Stimulated activated CD8-positive, alpha-beta memory T cell treated with anti-CD3 and anti-CD28 coated beads, Interleukin-4, amount 100 ng/mL, for 1 hour (primary cell): ENCODE data around the gene CACNB3.
"Not testable (repeated sequence)": the region's sequence is repeated elsewhere in the genome, so short reads cannot be mapped to it uniquely, and the experiment has no call there.

Experiments
- DNase-seq, 2 donors: peaks; one replicate each; pipeline ENCODE4 v3.0.0-alpha.2; 2020; ENCODE audit warnings: low read depth in 2 of 2, low spot score in 1 of 2

The CACNB3 gene

DNA sequence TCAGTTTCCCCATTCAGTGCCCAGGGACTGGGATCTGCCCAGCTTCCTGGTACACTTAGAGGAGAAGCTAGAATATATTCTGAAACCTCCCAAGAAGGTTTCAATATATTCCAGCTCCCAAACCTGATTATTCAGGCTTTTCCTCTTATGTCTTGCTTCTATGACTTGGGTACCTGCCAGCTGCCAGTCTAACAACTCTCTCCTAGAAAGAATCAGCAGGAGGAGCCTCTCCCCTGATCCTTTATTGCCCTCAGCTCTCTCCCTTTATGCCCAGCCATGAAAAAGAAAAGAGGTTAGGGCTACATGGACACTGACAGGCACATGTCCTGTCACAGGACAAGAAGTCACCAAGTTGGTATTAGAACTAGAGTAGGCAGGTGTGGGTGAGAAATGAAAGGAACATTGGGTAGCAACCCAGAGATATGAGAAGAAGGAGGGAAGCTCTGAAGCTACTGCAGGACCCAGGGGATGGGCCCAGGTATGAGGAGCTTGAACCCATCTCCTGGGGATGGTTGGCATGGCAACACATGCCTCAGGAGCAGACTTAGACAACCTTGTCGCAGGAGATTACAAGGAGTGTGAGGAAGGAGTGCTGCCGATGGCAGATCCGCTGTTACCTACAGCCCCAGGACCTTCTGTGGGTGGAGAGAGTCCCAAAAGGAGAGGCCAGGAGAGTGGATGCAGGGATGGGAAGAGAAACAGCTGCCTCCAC lies 2.0 kb upstream of the CACNB3 start:
- DNase-seq = no peak

DNA sequence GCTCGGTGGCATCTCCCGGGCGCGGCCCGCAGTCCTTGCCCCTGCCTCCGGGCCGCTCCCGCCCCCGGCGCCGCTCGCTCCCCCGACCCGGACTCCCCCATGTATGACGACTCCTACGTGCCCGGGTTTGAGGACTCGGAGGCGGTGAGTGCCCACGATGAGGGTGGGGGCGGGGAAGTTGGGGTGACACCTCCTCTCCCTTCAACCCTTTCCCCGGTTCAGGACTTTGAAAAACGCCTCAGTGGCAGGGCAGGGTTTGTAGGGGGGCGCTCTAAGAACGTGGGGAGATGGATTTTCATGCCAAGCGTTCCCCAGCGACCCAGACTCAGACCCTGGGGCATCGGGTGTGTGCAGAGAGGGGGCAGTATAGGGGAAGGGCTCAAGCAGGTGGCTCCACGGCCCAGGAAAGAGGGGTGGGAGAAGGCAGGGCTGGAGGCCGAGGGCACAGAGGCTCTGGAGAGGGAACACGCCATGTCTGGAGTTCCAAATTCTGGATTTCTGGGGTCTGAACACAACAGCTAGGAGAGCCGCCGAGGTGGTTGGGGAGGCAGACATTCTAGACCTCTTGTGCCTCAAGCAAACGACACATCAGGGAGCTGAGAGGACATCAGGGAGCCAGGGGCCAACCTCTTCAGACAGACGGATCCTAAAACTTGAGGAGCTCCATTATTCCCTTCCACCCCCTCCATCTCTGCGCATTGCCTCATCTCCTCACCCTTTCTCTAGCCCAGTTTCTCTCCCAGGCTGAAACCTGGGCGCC lies 715 bp downstream of the CACNB3 start:
- no peak for DNase-seq

DNA sequence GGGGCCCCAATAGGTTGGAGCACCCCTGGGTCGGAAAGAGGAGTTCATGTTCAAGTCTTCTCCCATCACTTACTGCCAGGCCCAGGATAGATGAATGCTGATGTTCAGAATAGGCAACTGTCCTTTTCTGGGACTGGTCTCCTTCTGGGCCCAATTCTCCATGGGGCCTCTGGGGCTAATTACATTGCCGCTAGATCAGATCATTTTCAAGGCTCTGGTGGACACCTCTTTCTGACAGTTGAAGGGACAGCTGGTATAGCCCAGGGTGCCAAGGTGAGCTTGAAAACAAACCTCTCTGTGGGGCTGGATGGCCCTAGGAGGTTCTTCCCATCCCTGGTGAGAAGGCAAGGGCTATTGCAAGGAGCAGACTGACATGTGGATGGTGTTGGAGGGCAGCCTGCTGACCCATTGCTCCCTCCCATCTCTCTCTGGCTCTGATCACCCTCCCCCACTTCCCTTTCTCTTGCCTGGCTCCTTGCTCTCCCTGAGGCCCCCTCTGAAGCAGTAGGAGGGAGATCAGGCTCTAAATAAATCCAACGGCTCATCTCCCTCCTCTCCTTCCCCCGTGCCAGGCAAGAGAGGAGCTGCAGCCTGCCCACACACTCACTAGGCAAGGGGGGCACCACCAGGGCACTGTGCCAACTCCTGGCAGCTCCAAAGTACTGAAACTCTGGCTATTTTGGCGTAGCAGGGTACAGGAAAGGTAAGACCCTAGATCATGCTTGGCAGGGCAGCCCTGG lies 1.9 kb downstream of the CACNB3 start:
- DNase-seq = no peak

DNA sequence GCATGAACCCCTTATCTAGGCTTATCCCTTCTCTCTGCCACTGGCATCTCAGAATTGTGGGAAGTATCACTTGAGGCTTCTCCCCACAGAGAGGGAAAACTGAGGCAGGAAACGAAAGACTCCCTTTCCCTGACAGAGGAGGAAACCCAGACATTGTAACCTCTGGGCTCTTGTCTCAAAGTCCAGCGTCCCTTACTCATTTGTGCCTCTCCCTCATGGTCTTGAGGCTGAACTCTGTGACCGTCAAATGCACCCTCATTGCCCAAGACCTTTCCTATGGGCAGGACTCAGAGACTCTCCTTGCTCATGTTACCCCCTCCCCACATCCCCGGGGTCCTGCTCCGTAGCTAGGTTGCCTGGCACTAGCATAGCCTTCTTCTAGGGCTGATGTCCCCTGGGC lies 3.8 kb downstream of the CACNB3 start:
- no peak for DNase-seq

DNA sequence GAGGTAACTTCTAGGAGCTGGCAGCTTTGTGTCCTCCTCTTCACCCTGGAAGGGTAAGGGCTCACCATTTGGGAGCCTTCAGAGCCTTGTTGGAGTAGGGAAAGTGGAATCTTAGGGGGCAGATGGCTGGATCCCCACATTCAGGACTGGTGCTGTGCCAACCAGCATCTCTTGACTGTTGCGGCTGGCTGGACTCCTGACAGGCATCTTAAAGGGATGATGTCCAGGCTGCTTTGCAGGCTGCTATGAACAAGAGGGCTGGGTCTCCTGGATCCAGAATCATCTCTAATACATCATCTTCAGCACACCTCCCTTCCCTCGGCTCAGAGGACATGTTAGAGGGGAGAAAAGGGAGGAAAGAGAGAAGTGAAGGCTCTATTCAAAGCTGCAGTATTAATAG lies 4.4 kb downstream of the CACNB3 start:
- DNase-seq = no peak

DNA sequence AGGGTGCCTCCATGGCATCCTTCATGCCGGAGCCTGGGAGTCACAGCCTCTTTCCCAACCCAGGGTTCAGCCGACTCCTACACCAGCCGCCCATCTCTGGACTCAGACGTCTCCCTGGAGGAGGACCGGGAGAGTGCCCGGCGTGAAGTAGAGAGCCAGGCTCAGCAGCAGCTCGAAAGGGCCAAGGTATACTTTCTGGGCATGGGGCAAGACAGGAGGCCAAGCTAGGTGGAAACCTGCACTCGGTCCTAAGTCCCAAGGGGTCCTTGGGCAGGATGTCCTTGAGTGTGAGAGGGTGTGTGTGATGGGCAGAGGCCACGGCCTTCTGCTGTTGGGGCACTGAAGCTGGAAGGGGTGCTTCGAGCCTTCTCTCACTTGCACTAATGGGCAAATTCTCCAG lies 5.0 kb downstream of the CACNB3 start:
- no peak for DNase-seq

DNA sequence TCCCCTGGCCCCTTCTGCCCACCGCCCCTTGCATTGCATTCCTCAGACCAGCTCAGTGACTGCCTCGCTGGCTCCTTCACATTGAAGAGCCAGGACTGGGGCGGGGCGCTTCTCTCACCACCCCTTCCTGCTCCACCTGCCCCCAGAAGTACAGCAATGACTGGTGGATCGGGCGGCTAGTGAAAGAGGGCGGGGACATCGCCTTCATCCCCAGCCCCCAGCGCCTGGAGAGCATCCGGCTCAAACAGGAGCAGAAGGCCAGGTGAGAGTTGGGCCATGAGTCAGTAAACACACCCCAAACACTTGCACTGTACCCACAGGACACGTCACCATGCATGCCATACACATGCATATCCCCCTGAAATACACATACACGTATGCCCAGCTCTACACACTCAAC lies 5.8 kb downstream of the CACNB3 start:
- no peak for DNase-seq

DNA sequence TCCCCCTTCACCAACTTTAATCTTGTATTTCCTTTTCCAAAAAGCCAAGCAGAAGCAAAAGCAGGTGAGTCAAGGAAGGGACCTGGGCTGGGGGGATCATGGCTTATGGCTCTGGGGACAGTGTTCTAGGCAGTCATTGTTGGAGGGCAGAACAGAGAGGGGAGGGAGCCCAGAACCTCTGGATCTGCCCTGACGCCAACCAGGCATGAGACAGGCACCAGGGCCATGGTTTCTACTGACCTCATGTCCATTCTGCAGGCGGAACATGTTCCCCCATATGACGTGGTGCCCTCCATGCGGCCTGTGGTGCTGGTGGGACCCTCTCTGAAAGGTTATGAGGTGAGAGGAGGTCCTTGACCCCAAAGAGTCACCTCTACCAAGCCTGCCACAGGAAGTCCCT lies 6.6 kb downstream of the CACNB3 start:
- DNase-seq = no peak

DNA sequence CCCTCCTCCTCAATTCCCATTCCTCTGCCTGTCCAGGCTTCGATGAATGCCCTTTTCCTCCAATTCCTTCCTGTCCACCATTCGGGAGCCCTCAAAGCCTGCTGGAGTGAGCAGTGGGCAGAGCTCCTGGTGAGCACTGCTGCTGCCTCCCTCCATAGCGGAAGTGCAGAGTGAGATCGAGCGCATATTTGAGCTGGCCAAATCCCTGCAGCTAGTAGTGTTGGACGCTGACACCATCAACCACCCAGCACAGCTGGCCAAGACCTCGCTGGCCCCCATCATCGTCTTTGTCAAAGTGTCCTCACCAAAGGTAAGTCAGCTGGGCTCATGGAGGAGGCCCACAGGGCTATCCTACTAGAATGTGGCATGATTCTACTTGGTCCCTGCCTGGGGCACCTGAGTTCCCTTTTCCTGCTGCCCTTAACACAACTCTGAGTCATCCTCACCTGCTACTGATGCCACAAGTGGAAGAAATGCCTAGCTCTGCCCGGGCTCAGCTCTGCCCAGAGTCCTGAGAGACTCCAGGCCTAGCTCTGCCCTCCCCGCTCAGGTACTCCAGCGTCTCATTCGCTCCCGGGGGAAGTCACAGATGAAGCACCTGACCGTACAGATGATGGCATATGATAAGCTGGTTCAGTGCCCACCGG lies 8.0 kb downstream of the CACNB3 start:
- DNase-seq = no peak

DNA sequence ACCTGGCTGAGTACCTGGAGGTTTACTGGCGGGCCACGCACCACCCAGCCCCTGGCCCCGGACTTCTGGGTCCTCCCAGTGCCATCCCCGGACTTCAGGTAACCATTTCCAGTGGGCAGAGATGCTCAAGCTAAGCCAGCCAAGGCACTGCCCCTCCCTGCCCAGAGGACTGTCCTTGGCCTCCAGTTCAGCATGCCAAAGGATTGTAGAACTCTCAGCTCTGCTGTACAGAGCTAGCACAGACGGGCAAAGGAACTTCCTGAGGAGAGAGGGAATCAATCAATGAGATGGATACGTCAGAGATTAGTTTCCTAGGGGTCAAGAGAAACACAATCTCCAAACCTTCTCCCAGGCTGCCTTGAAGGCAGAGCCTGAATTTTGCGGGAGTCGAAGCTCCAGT lies 8.7 kb downstream of the CACNB3 start:
- DNase-seq = no peak

DNA sequence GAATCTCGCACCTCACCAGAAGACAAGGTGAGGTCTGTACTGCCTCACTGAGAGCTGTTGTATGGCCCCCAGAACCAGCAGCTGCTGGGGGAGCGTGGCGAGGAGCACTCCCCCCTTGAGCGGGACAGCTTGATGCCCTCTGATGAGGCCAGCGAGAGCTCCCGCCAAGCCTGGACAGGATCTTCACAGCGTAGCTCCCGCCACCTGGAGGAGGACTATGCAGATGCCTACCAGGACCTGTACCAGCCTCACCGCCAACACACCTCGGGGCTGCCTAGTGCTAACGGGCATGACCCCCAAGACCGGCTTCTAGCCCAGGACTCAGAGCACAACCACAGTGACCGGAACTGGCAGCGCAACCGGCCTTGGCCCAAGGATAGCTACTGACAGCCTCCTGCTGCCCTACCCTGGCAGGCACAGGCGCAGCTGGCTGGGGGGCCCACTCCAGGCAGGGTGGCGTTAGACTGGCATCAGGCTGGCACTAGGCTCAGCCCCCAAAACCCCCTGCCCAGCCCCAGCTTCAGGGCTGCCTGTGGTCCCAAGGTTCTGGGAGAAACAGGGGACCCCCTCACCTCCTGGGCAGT lies 9.3 kb downstream of the CACNB3 start:
- no peak for DNase-seq

DNA sequence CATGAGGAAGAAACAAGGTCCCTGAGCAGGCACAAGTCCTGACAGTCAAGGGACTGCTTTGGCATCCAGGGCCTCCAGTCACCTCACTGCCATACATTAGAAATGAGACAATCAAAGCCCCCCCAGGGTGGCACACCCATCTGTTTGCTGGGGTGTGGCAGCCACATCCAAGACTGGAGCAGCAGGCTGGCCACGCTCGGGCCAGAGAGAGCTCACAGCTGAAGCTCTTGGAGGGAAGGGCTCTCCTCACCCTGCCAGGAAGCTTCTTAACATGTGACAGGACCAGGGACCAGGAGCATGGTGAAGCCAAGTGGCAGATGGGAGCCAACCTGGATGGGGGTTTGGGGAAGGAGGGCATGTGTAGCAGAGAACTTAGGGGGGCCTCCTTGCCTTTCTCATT lies 10.0 kb downstream of the CACNB3 start:
- no peak for DNase-seq

DNA sequence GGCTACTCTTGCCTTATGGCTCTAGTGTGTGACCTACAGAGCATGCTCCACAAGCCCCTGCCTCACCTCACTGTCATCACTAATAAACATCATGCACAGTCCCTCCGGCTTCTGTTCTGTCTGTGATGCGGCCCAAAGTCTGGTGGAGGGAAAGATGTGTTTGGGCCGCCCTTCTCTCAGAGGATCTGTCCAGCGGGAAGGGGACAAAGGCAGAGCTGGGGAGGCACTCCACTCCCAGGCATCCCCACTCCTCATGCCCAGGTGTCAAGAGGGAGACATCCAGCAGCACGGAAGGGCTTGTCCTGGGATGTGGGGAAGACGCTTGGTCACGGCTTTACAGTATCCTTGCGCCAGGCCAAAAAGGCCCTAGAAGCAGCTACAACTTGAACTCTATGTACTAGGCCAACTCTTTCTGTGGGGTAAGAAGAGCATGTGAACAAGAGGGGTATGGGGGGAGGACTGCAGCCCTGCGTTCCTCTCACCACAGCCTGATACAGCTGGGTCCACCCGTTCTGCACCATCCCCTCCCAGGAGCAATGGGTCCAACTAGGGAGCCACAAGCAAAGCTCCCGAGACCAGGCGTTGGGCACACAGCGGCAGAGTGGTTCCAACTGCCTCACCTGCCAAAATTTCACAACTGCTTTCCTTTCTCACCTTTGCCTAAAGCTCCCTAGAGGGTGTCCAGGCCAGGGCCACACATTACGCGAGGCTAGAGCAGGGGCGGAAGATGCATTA lies 10.7 kb downstream of the CACNB3 start:
- no peak for DNase-seq

DNA sequence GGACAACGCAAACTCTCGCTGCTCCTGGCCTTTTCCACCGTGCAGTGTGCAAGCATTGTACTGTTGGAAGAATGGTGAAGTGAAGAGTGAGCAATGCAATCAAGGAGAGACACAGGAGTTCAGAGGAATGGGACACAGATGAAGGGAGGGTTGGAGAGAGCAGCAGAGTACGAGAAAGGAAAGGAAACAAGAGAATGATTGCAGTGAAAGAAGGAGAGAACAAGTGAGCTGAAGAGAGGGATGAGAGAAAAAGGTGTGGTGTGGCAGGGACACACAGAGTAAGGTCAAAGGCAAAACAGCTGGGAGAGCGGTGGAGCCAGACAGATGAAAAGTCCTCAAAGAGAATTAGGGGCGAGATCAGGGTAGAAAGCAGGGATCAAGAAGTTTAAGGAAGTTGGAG lies 13.0 kb downstream of the CACNB3 start:
- DNase-seq = no peak

DNA sequence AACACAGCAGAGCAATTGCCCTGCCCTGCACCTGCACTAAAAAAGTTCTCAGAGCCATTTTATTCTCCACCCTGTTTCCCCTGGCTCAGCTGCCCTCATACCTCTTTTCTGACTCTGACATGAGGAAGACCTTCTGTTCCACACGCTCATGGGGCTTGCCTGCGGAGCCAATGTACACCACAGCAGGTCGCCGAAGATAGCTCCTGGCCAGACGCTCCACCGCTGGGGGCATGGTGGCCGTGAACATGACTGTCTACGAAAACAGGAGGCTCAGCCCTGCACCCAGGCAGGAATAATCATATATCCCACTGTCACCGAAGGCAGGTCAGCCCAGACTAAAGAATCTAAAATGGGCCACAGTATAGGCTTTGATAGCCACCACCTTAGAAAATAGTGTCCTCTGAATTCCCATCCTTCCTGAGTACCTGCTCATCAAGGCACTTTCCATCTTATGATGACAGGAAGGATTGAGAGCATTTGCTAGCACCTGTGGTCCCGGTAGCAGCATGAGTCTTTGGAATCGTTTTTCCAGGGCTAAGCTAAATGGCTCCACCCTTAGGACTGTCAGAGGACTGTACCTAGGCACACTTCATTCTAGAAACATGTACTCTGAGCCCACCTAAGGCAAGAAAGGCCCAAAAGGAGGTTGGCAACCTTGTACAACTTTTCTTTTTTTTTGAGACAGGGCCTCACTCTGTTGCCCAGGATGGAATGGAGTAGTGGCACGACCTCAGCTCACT lies 14.2 kb downstream of the CACNB3 start:
- DNase-seq = no peak

DNA sequence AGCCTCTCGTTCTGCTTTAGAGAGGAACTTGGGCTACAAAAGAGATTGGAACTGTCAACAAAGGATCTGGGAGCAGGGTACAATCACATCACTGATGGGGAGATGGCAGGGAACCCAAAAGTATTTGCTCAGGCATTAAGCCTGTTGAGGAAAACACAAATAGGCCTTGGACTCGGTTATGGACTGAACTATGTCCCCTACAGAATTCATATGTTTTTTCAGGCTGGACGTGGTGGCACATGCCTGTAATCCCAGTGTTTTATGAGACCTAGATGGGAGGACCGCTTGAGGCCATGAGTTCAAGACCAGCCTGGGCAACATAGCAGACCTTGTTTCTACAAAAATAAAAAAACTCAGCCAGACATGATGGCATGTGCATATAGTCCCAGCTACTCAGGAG lies 19.8 kb downstream of the CACNB3 start:
- DNase-seq = no peak

DNA sequence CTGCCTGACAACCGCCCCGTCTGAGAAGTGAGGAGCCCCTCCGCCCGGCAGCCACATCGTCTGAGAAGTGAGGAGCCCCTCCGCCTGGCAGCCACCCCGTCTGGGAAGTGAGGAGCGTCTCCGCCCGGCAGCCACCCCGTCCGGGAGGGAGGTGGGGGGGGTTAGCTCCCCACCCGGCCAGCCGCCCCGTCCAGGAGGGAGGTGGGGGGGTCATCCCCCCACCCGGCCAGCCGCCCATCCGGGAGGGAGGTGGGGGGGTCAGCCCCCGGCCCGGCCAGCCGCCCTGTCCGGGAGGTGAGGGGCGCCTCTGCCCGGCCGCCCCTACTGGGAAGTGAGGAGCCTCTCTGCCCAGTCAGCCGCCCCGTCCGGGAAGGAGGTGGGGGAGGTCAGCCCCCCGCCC lies 23.7 kb downstream of the CACNB3 start:
- not testable (repeated sequence) for DNase-seq

DNA sequence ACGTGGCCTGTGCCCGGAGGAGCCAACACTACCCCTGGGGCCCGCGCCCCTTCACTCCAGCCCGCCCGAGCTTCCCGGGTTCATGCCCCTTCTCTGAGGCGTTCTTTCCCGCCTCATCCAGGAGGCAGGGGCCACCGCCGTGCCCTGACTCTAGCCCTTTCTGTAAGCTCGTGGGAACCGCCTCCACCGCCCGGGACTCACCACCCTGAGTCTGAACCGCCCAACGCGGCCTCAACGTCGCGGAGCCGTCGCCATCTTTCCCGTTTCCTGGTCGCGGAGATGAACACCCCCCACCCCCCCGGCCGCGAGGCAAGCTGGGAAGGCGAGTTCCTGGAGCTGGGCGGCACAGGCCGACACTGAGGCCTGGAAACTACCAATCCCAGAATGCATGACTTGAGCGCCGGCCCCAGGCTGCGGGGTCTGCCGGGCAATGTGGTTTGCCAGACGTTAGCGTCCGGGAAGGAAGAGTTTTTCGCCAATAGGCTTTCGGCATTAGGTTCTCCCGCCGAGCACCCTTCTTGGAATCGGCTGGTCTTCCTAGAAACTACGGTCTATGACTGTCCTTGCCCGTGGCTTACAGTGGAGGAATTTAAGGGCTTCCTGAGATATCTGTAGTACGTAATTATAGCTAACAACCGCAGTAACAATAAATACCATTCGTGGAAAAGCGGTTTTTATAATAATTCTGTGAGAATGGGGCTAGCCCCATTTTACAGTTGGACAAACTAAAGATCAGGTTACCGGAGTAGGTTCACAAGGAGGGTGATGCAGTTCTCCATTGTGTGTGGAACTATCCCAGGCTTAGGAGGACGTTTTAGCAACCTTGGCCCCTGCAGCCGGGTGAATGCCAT lies 33.8 kb downstream of the CACNB3 start, which contains the start of gene DDX23:
TSS of gene DDX23 (minus strand) at position 281 of the 851 bp plus-strand sequence. CDS start 6,381 bp downstream, outside the sequence.
- peak; percentile 68 to 81 for DNase-seq
